Left lung (tissue), 10 donors: ENCODE data around the gene MACROD2. TPM values are rescaled to one million over a fixed set of nuclear protein-coding genes. Genes with fewer than 3 reads are reported as not detected.

Experiments
- ATAC-seq: fragments of 200-7000 bp; cut with Tn5 transposase; one replicate; pipeline ENCODE4 v1.9.1; 2020; ENCODE audit warnings: moderate library complexity
- DNase-seq, 4 donors: peaks; one replicate each; pipeline ENCODE4 v3.0.0-alpha.2; 2013 to 2020
- H3K27ac ChIP-seq, 2 donors: fragments of 200-600 bp; sonication (generic) in 1 of 2; one replicate each; pipeline versions ENCODE4 v1.5.0 to v1.8.0; 2020 to 2021
- H3K27me3 ChIP-seq, 2 donors: fragments of 200-600 bp; sonication (generic) in 1 of 2; one replicate each; pipeline versions ENCODE4 v1.5.0 to v1.8.0; 2020 to 2021
- H3K36me3 ChIP-seq, 2 donors: fragments of 200-600 bp; sonication (generic) in 1 of 2; one replicate each; pipeline versions ENCODE4 v1.5.0 to v1.8.0; 2020 to 2021
- H3K4me1 ChIP-seq, 2 donors: fragments of 200-600 bp; one replicate each; pipeline ENCODE4 v1.8.0; 2021
- H3K4me3 ChIP-seq, 2 donors: fragments of 200-600 bp; sonication (generic) in 1 of 2; one replicate each; pipeline versions ENCODE4 v1.5.0 to v1.8.0; 2020 to 2021; ENCODE audit warnings: mild to moderate bottlenecking in 1 of 2
- H3K9me3 ChIP-seq, 2 donors: fragments of 200-600 bp; sonication (generic) in 1 of 2; one replicate each; pipeline versions ENCODE4 v1.5.0 to v1.8.0; 2020 to 2021
- CTCF ChIP-seq, 2 donors: fragments of 200-600 bp; sonication (generic) in 1 of 2; IDR thresholded peaks; one replicate each; pipeline versions ENCODE4 v1.5.0 to v1.8.0; 2021; ENCODE audit warnings: antibody characterized with exemption in 2 of 2
- intact Hi-C, 2 donors: fragments of 100-400 bp; cut with DNase I; formaldehyde crosslinking; loops; one replicate each; pipeline versions ENCODE4 v1.11.2 to v1.14.2; 2022
- polyA plus RNA-seq, 6 donors: library from polyadenylated mRNA; unstranded; fragments of 120-200 nt; gene quantifications; one replicate each; pipeline ENCODE4 v1.2.1, GENCODE V29; 2013; ENCODE audit not compliant: insufficient read length in 6 of 6
- total RNA-seq, 2 donors: library from RNA; stranded (reverse); fragmentation: NEBNext Ultra II Directional; extraction: Animal tissue kit (Norgen Biotek cat#: 25700); gene quantifications; one replicate each; pipeline ENCODE4 v1.2.1, GENCODE V29; 2021
- donor health status: DM: no; HTN: yes; CAD: no.
- donor health status: DM: no; HTN: no; CAD: no.

The MACROD2 gene
- total and polyA plus RNA-seq, 8 donors, result 6.1 to 23.6 (median 8.9) TPM

DNA sequence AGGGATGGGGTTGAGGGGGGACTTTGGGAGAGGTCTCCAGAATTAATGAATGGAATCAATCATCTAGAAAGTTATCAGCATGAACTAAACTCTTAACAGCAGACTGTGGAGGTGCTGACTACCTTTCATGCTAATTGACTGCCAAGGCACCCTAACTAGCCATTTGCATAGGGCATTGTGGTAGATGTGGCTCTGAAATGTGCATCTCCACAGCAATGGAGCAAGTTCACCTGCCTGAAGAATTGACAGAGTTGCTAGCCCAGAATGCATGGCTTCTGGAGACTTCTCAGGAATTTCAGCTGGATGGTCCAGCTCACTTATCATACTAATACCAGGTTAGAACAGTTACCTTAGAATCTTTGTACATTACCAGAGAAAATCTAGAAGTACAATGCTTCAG is 1832.3 kb downstream of the MACROD2 start:
- Histone ChIP-seq H3K36me3 (no peaks in the 10 kb centered on the region), H3K27ac (no peak overlapping the region), H3K4me1 (no peaks in the 10 kb centered on the region), H3K4me3 (no peak overlapping the region), H3K27me3 (no peaks in the 10 kb centered on the region), H3K9me3 (no peaks in the 10 kb centered on the region)
- no peak for TF ChIP-seq CTCF (IDR thresholded peaks at IDR 0.05)
- ATAC-seq (no peak), DNase-seq (no peak)
- intact Hi-C loops, result no loop called here

DNA sequence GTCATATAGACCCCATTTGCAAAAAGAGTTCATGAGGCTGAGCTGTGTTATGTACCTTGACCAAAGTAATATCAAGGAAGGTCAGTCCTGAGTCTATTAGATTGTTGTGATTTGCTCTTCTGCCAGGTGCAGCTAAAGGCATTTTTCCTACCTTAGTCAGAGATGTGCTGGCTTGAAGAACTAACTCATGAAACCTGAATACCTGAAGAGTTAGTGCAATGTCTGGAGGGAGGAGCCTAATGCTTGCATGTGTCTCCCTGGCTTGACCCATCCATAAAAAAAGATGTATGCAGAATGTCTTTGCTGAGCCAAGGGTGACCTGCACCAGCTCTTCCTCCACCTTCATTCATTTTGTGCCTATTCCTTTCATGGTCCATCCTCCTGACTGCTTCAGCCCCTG is 1835.9 kb downstream of the MACROD2 start:
- ATAC-seq, result no peak
- no peaks in the 10 kb centered on the region for H3K4me1 ChIP-seq
- H3K9me3 ChIP-seq, result no peaks in the 10 kb centered on the region
- H3K27ac ChIP-seq, result no peak overlapping the region
- H3K36me3 ChIP-seq, result no peaks in the 10 kb centered on the region
- TF ChIP-seq CTCF (IDR thresholded peaks at IDR 0.05), result no peak
- H3K4me3 ChIP-seq, result no peak overlapping the region
- DNase-seq, result no peak
- H3K27me3 ChIP-seq, result no peaks in the 10 kb centered on the region
- intact Hi-C loops, result no loop called here

- ATAC-seq (no peak), DNase-seq (no peak)
- TF ChIP-seq CTCF (IDR thresholded peaks at IDR 0.05), result no peak
- H3K4me1 ChIP-seq, result no peaks in the 10 kb centered on the region
- H3K27ac ChIP-seq, result no peak overlapping the region
- H3K9me3 ChIP-seq, result no peaks in the 10 kb centered on the region
- intact Hi-C loops, result no loop called here
- H3K4me3 ChIP-seq, result no peak overlapping the region
- H3K27me3 ChIP-seq, result no peaks in the 10 kb centered on the region
- H3K36me3 ChIP-seq, result no peaks in the 10 kb centered on the region
Observed at GRCh38 chr20:15832512-15832911, 1837.2 kb downstream of the MACROD2 start.

DNA sequence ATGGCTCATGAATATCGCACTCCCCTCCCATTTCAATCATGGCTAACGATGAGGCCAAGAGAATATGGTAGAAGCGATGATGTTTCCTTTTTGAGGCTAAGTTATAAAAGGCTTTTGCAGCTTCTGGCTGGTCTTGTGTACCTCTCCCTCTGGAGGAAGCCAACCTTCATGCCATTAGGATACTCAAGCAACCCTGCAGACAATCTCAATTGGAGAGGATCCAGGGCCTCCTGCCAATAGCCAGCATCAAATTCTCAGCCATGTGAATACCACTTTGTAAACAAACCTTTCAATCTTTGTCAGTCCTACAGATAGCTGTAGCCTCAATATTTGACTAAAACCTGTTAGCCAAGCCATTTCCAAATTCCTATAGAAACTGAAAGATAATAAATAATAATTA is 1839.5 kb downstream of the MACROD2 start:
- H3K27ac ChIP-seq, result no peak overlapping the region
- ATAC-seq (no peak), DNase-seq (no peak)
- no peak for TF ChIP-seq CTCF (IDR thresholded peaks at IDR 0.05)
- H3K36me3 ChIP-seq, result no peaks in the 10 kb centered on the region
- intact Hi-C loops, result no loop called here
- no peak overlapping the region for H3K4me3 ChIP-seq
- H3K4me1 ChIP-seq, result no peaks in the 10 kb centered on the region
- no peaks in the 10 kb centered on the region for H3K9me3 ChIP-seq
- H3K27me3 ChIP-seq, result no peaks in the 10 kb centered on the region

DNA sequence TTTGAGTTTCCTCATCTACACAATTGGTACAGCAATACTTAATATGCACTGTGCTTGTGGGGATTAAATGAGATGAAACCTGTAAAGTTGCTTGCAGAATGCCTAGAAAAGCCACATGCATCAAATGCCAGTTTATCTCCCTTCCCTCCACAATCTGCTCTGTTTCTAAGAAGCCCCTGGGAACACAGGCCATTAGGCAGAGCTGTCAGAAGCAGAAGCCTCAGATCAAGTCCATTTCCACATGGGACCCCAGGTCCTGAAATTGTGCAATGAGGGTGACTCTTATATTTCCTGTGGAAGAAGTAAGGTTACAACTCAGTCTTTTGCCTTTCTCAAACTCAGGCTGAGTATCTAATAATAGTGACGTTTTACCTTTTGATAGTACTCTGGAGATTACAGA is 1840.5 kb downstream of the MACROD2 start:
- DNase-seq, result no peak
- no peak for ATAC-seq
- Histone ChIP-seq H3K36me3 (no peaks in the 10 kb centered on the region), H3K9me3 (peaks cover 0 to under 1% of the 10 kb centered on the region in 2 donors), H3K4me3 (no peak overlapping the region), H3K27me3 (no peaks in the 10 kb centered on the region), H3K27ac (no peak overlapping the region), H3K4me1 (no peaks in the 10 kb centered on the region)
- TF ChIP-seq CTCF (IDR thresholded peaks at IDR 0.05), result no peak
- intact Hi-C loops, result no loop called here
